Pancreas (tissue), 10 donors: ENCODE results near the gene PHF21A. TPM values are rescaled to one million over a fixed set of nuclear protein-coding genes. Genes with fewer than 3 reads are reported as not detected.

ENCODE experiments used
- ATAC-seq, 4 donors: fragments of 200-7000 bp; cut with Tn5 transposase; one replicate each; pipeline versions ENCODE4 v1.8.0 to v1.9.1; 2020; ENCODE audit warnings: mild to moderate bottlenecking in 4 of 4, moderate library complexity in 4 of 4
- DNase-seq, 6 donors: peaks; one replicate each; pipeline ENCODE4 v3.0.0-alpha.2; 2020
- FAIRE-seq: peaks from 2 replicates; lab custom pipeline; 2012; peaks lifted over from hg19 to GRCh38; lab: Jason Lieb, UNC
- H3K27ac ChIP-seq, 4 donors: fragments of 200-600 bp; sonication (generic); 1 replicate in 3 of 4; 2 replicates in 1 of 4; pipeline versions ENCODE4 v1.5.0 to v1.8.0; 2020
- H3K27me3 ChIP-seq, 4 donors: fragments of 200-600 bp; one replicate each; pipeline ENCODE4 v1.8.0; 2021
- H3K36me3 ChIP-seq, 3 donors: fragments of 200-600 bp; sonication (generic) in 1 of 3; one replicate each; pipeline versions ENCODE4 v1.5.0 to v1.8.0; 2020 to 2021
- H3K4me1 ChIP-seq, 3 donors: fragments of 200-600 bp; one replicate each; pipeline ENCODE4 v1.8.0; 2021
- H3K4me3 ChIP-seq, 4 donors: fragments of 200-600 bp; sonication (generic) in 2 of 4; one replicate each; pipeline versions ENCODE4 v1.5.0 to v1.8.0; 2020 to 2021
- H3K9me3 ChIP-seq, 4 donors: fragments of 200-600 bp; one replicate each; pipeline ENCODE4 v1.8.0; 2021
- WGBS, 2 donors: extraction: QIAGEN DNeasy Blood & Tissue Kit; methylation state at CpG; one replicate each; pipeline ENCODE4 v1.1.7; 2013; 5-methylcytosine and 5-hydroxymethylcytosine counted together
- intact Hi-C, 3 donors: fragments of 100-400 bp; cut with DNase I; formaldehyde crosslinking; loops; one replicate each; pipeline versions ENCODE4 v1.11.1 to v1.14.2; 2022
- polyA plus RNA-seq, 2 donors: library from polyadenylated mRNA; stranded (reverse); fragments of 200-250 nt; gene quantifications; one replicate each; pipeline ENCODE4 v1.2.3, GENCODE V29; 2013
- total RNA-seq, 6 donors: library from RNA; stranded (reverse); fragmentation: NEBNext Ultra II Directional in 4 of 6; extraction: Animal tissue kit (Norgen Biotek cat#: 25700) in 4 of 6; gene quantifications; one replicate each; pipeline versions ENCODE4 v1.2.1 to v1.2.4, GENCODE V29; 2021 to 2023
- TF ChIP-seq, protein P1 (sequence below), 4 donors: fragments of 200-600 bp; sonication (generic) in 3 of 4; IDR thresholded peaks; one replicate each; pipeline versions ENCODE4 v1.5.0 to v1.8.0; 2021; ENCODE audit warnings: antibody characterized with exemption in 4 of 4
- donor health status: healthy with polysubstance abuse.
- donor health status: DM: no; HTN: no; CAD: no; lungs with moderate emphysema.
- donor health status: DM: no; HTN: no; CAD: no.
- donor health status: control.
- donor health status: control.
- donor health status: Bipolar disorder and iron deficiency.
- donor health status: DM: yes; HTN: yes; CAD: no.
- donor health status: DM: no; HTN: no; CAD: no.
- donor health status: DM: no; HTN: no; CAD: no.
- donor health status: DM: yes; HTN: yes; CAD: no.

PHF21A gene
- total and polyA plus RNA-seq, 8 donors: 11.4 to 30.3 (median 14.4) TPM

DNA sequence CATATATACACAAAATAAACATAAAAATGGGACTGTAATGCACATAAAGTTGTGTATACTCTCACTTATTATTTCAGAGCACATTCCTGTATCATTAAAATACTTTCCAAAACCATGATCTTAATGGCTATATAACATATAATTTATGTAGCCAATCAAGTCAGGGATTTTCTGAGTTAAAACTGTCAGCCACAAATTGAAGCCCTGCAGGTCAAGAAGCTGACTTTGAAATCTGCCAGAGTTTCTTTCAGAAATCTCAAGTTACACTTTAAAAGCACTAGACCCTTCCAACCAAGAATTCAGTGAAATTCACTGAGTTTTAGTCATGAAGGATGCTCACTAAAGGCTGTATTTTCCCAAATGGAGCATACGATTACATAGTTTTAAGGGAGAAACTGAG is 47.6 kb downstream of the PHF21A start:
- TF ChIP-seq, protein P1, sequence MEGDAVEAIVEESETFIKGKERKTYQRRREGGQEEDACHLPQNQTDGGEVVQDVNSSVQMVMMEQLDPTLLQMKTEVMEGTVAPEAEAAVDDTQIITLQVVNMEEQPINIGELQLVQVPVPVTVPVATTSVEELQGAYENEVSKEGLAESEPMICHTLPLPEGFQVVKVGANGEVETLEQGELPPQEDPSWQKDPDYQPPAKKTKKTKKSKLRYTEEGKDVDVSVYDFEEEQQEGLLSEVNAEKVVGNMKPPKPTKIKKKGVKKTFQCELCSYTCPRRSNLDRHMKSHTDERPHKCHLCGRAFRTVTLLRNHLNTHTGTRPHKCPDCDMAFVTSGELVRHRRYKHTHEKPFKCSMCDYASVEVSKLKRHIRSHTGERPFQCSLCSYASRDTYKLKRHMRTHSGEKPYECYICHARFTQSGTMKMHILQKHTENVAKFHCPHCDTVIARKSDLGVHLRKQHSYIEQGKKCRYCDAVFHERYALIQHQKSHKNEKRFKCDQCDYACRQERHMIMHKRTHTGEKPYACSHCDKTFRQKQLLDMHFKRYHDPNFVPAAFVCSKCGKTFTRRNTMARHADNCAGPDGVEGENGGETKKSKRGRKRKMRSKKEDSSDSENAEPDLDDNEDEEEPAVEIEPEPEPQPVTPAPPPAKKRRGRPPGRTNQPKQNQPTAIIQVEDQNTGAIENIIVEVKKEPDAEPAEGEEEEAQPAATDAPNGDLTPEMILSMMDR (IDR thresholded peaks at IDR 0.05): no peak
- DNase-seq: no peak

GRCh38 chr11:46072172-46072964 is 48.9 kb downstream of the PHF21A start:
- FAIRE-seq: no peak
- ATAC-seq: peak in 2 of 4 donors; percentile 48 to 69
- Histone ChIP-seq H3K27me3 (no peaks in the 10 kb centered on the region), H3K36me3 (peaks cover 0 to 6% (median 0%) of the 10 kb centered on the region in 3 donors), H3K9me3 (no peaks in the 10 kb centered on the region), H3K27ac (no peak overlapping the region), H3K4me3 (no peak overlapping the region), H3K4me1 (peaks cover 0 to 4% (median 0%) of the 10 kb centered on the region in 3 donors)
- intact Hi-C loops: no loop called here
- TF ChIP-seq, protein P1 (IDR thresholded peaks at IDR 0.05): no peak
- WGBS, 2 donors: 64 to 66% methylated on average over 4 of the region's 4 CpGs
- DNase-seq: no peak

More for the DNA sequence above, 47.6 kb downstream of the PHF21A start:
- no peaks in the 10 kb centered on the region for H3K27me3 ChIP-seq
- WGBS, 2 donors: 95 to 100% methylated on average over 1 of the region's 1 CpG
- intact Hi-C loops: no loop called here
- no peak overlapping the region for H3K4me3 ChIP-seq
- H3K4me1 ChIP-seq: peaks cover 0 to 4% (median 0%) of the 10 kb centered on the region in 3 donors
- no peaks in the 10 kb centered on the region for H3K9me3 ChIP-seq
- H3K27ac ChIP-seq: no peak overlapping the region
- ATAC-seq (no peak), FAIRE-seq (no peak)
- peaks cover 0 to 6% (median 0%) of the 10 kb centered on the region in 3 donors for H3K36me3 ChIP-seq

DNA sequence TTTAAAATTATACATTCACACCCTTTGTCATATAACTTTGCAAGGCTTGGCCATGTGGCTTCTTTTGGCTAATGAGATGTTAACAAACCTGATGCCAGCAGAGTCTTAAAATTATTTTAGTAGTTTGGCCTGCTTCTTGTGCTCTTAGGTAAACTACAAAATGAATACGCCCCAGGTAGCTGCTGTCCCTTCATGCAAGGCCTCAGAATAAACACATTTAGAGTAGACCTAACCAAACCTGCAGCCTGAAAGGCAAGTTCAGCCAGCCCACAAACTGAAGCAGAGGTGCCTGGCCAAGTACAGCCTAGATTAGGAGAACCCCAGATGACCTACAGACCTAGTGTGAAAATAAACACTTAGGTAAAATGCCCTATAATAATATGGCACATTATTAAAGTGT is 50.2 kb downstream of the PHF21A start:
- WGBS, 2 donors: 82 to 86% methylated on average over 1 of the region's 1 CpG
- TF ChIP-seq, protein P1 (IDR thresholded peaks at IDR 0.05): no peak

DNA sequence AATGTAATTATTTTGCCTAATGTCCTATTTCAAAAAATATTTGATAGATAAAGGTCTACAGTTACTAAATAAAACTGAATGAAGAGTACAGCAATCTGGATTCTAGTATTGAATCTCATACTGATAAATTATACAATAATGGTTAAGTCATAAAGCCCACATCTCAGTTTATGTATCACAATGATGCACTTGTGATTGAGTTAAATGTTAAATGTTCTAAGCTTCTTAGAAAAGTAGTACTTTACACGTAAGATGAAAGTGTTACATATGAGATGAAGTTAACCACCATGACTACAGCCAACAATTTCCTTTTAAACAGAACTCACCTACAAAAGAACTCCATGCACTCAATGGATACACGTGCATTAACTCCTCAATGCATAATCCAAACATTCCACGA is 51.7 kb downstream of the PHF21A start:
- Histone ChIP-seq H3K27ac (no peak overlapping the region), H3K4me3 (no peak overlapping the region), H3K36me3 (no peaks in the 10 kb centered on the region), H3K27me3 (no peaks in the 10 kb centered on the region), H3K4me1 (peaks cover 0 to 4% (median 0%) of the 10 kb centered on the region in 3 donors), H3K9me3 (no peaks in the 10 kb centered on the region)
- intact Hi-C loops: no loop called here
- TF ChIP-seq, protein P1 (IDR thresholded peaks at IDR 0.05): no peak
- FAIRE-seq: no peak
- 89 to 92% methylated on average over 3 of the region's 3 CpGs for WGBS, 2 donors
- ATAC-seq: no peak
- DNase-seq: no peak

More for the DNA sequence above, 50.2 kb downstream of the PHF21A start:
- FAIRE-seq (no peak), ATAC-seq (no peak), DNase-seq (no peak)
- Histone ChIP-seq H3K27me3 (no peaks in the 10 kb centered on the region), H3K4me1 (peaks cover 0 to 4% (median 0%) of the 10 kb centered on the region in 3 donors), H3K36me3 (peaks cover 0 to under 1% (median 0%) of the 10 kb centered on the region in 3 donors), H3K4me3 (no peak overlapping the region), H3K27ac (no peak overlapping the region), H3K9me3 (no peaks in the 10 kb centered on the region)
- intact Hi-C loops: no loop called here

DNA sequence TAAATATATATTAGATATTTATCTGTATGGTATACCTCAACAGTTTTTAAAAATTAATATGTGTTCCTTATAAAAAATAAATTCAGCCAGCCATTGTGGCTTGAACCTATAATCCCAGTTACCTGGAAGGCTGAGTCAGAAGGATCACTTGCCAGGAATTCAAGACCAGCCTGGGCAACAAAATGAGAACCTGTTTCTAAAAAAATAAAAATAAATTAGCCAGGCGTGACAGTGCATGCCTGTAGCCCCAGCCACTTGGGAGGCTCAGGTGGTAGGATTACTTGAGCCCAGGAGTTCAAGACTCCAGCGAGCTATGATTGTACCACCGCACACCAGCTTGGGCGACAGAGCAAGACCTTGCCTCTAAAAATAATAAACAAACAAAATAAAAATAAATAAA is 54.9 kb downstream of the PHF21A start:
- peak in 1 of 4 donors; percentile 38 for ATAC-seq
- TF ChIP-seq, protein P1 (IDR thresholded peaks at IDR 0.05): no peak
- no peak overlapping the region for H3K27ac ChIP-seq
- intact Hi-C loops: no loop called here
- no peak for DNase-seq
- H3K4me1 ChIP-seq: no peaks in the 10 kb centered on the region
- H3K4me3 ChIP-seq: no peak overlapping the region
- no peaks in the 10 kb centered on the region for H3K27me3 ChIP-seq
- no peaks in the 10 kb centered on the region for H3K36me3 ChIP-seq
- H3K9me3 ChIP-seq: no peaks in the 10 kb centered on the region
- no peak for FAIRE-seq
- 94 to 97% methylated on average over 4 of the region's 4 CpGs for WGBS, 2 donors
